T-cell (primary cell): ENCODE measurements around the gene ANXA2R. TPM values are rescaled to one million over a fixed set of nuclear protein-coding genes. Genes with fewer than 3 reads are reported as not detected.
A peak's percentile ranks its signal among the peaks of the same experiment; 100 is the strongest.

Experiments
- ATAC-seq, 4 experiments: fragments of 200-7000 bp in 3 of 4; fragments of 150-1000 bp in 1 of 4; cut with Tn5 transposase; replicated peaks in 1 of 4; 1 replicate in 3 of 4; 2 replicates in 1 of 4; pipeline ENCODE4 v1.10.0; 2021; ENCODE audit warnings: moderate library complexity in 3 of 4, mild to moderate bottlenecking in 2 of 4, moderate number of reproducible peaks in 1 of 4
- CTCF ChIA-PET, 2 donors: fragments of 300-600 bp; sonication (Branson Sonifier 250); formaldehyde crosslinking; loops; one replicate each; lab custom pipeline; 2022; ENCODE audit warnings: antibody characterized with exemption in 2 of 2; lab: Charles Lee
- POLR2A ChIA-PET, 2 donors: fragments of 300-600 bp; sonication (Branson Sonifier 250); formaldehyde crosslinking; loops; one replicate each; lab custom pipeline; 2022; ENCODE audit warnings: antibody characterized with exemption in 2 of 2; lab: Charles Lee
- DNase-seq, 35 experiments: peaks; one replicate each; pipeline versions ENCODE4 v3.0.0 to v3.0.0-alpha.2; 2013 to 2023
- H3K27ac ChIP-seq: one replicate; pipeline ENCODE4 v1.5.1; 2013; ENCODE audit warnings: low read length
- H3K27me3 ChIP-seq, 2 experiments: replicated peaks in 1 of 2; 1 replicate in 1 of 2; 2 replicates in 1 of 2; pipeline versions ENCODE4 v1.6.1 to v1.7.0; 2013; ENCODE audit warnings: low read length in 1 of 2, mixed read lengths in 1 of 2; ENCODE audit not compliant: control insufficient read depth in 2 of 2, insufficient read depth in 2 of 2; ENCODE audit errors: extremely low read depth in 1 of 2
- H3K36me3 ChIP-seq, 2 donors: 1 replicate in 1 of 2; 2 replicates in 1 of 2; pipeline versions ENCODE4 v1.6.1 to v1.7.0; 2013; ENCODE audit warnings: low read length in 1 of 2; ENCODE audit not compliant: control insufficient read depth in 2 of 2, insufficient read depth in 1 of 2; ENCODE audit errors: extremely low read depth in 1 of 2
- H3K4me1 ChIP-seq, 2 experiments: 1 replicate in 1 of 2; 2 replicates in 1 of 2; pipeline versions ENCODE4 v1.6.1 to v1.7.0; 2013; ENCODE audit warnings: low read length in 2 of 2, mixed read lengths in 1 of 2; ENCODE audit not compliant: insufficient read depth in 2 of 2, control insufficient read depth in 1 of 2; ENCODE audit errors: extremely low read depth in 1 of 2
- H3K4me3 ChIP-seq, 2 donors: 1 replicate in 1 of 2; 2 replicates in 1 of 2; pipeline versions ENCODE4 v1.5.1 to v1.7.0; 2013; ENCODE audit warnings: mild to moderate bottlenecking in 2 of 2, low read length in 1 of 2, moderate library complexity in 1 of 2; ENCODE audit not compliant: control insufficient read depth in 1 of 2; ENCODE audit errors: extremely low read depth in 1 of 2
- H3K9me3 ChIP-seq: 2 replicates; pipeline ENCODE4 v1.7.0; 2013
- H3K27ac Mint-ChIP-seq, 2 donors: one replicate each; pipeline ENCODE4 v1.8.0; 2020 to 2021; ENCODE audit warnings: mild to moderate bottlenecking in 2 of 2, mixed read lengths in 2 of 2
- H3K27me3 Mint-ChIP-seq, 2 donors: one replicate each; pipeline ENCODE4 v1.8.0; 2021 to 2022; ENCODE audit warnings: mixed read lengths in 2 of 2
- H3K36me3 Mint-ChIP-seq: one replicate; pipeline ENCODE4 v1.8.0; 2021; ENCODE audit warnings: mixed read lengths
- H3K4me1 Mint-ChIP-seq, 3 donors: one replicate each; pipeline ENCODE4 v1.8.0; 2020 to 2022; ENCODE audit warnings: mixed read lengths in 3 of 3, mild to moderate bottlenecking in 1 of 3
- H3K4me3 Mint-ChIP-seq, 3 donors: one replicate each; pipeline ENCODE4 v1.8.0; 2020 to 2022; ENCODE audit warnings: mild to moderate bottlenecking in 3 of 3, mixed read lengths in 3 of 3, moderate library complexity in 3 of 3
- H3K9me3 Mint-ChIP-seq, 3 donors: one replicate each; pipeline ENCODE4 v1.8.0; 2020 to 2022; ENCODE audit warnings: mixed read lengths in 3 of 3
- WGBS: methylation state at CpG from one replicate; pipeline ENCODE4 v1.1.5; 2013; ENCODE audit warnings: missing lambda C conversion rate; ENCODE audit not compliant: insufficient coverage; 5-methylcytosine and 5-hydroxymethylcytosine counted together
- total RNA-seq, 35 experiments: library from RNA in 6 of 35; stranded (reverse) in 6 of 35; fragments of 120-200 nt in 1 of 35; gene quantifications; one replicate each; pipeline versions ENCODE4 v1.2.1 to v1.2.4 and lab custom pipeline; 2013 to 2026

Gene ANXA2R
- total RNA-seq, 5 donors from 2014 or later (not counting 1 experiment from before 2014, with no cell fraction given) = 47.8 to 64.1 (median 53.1) TPM

- peaks cover 0 to 2% of the 10 kb centered on the region in 2 donors for H3K27me3 Mint-ChIP-seq
- no peaks in the 10 kb centered on the region for H3K9me3 ChIP-seq
- DNase-seq (no peak), ATAC-seq (no peak)
- H3K27me3 ChIP-seq = peaks cover 0 to 2% of the 10 kb centered on the region in 2 experiments
- no peaks in the 10 kb centered on the region for H3K36me3 ChIP-seq
- peaks cover 6 to 16% of the 10 kb centered on the region in 2 experiments for H3K4me1 ChIP-seq
- H3K36me3 Mint-ChIP-seq = no peaks in the 10 kb centered on the region
- 73% methylated on average over 32 of the region's 40 CpGs for WGBS
- ChIA-PET POLR2A (no interaction called here), CTCF (no interaction called here)
- H3K4me1 Mint-ChIP-seq = peaks cover 12 to 26% (median 21%) of the 10 kb centered on the region in 3 donors
- peak overlapping the region in 1 of 3 donors; percentile 10 for H3K4me3 Mint-ChIP-seq
- no peak overlapping the region for H3K27ac ChIP-seq
- H3K9me3 Mint-ChIP-seq = no peaks in the 10 kb centered on the region
- H3K4me3 ChIP-seq = no peak overlapping the region
- H3K27ac Mint-ChIP-seq = no peak overlapping the region
These were observed 39.8 kb downstream of the ANXA2R start for GRCh38 chr5:43000111-43000840.

GRCh38 chr5:42995360-42995751, 44.8 kb downstream of the ANXA2R start:
- H3K4me1 Mint-ChIP-seq = peaks cover 28 to 35% (median 30%) of the 10 kb centered on the region in 3 donors

GRCh38 chr5:42994555-42995359, 45.4 kb downstream of the ANXA2R start:
- under 1% methylated on average over 48 of the region's 52 CpGs for WGBS
- no peaks in the 10 kb centered on the region for H3K27me3 Mint-ChIP-seq
- ATAC-seq (peak; percentile 62 to 72 (median 66)), DNase-seq (peak; percentile 73 to 91 (median 82))
- Histone ChIP-seq H3K4me1 (peaks cover 21 to 31% of the 10 kb centered on the region in 2 experiments), H3K4me3 (peak overlapping the region; percentile 83 to 95), H3K36me3 (no peaks in the 10 kb centered on the region), H3K27ac (peak overlapping the region; percentile 89), H3K9me3 (no peaks in the 10 kb centered on the region), H3K27me3 (no peaks in the 10 kb centered on the region)
- H3K9me3 Mint-ChIP-seq = no peaks in the 10 kb centered on the region
- ChIA-PET POLR2A (interaction anchor here (0.5 to 5.1 kb wide), 19 partner anchors 13 to 490 kb away, joined by 3 to 122 read pairs (median 8); partner anchors contain the start of genes HMGCS1 (in 1 of the 2) and ZNF131 (in 1 of the 2)), CTCF (interaction anchor here (0.6 to 10.3 kb wide), 18 partner anchors 12 to 489 kb away, joined by 3 to 146 read pairs (median 6); partner anchors contain the start of gene TMEM267 (in 1 of the 2))
- peak overlapping the region; percentile 100 for H3K27ac Mint-ChIP-seq
- no peaks in the 10 kb centered on the region for H3K36me3 Mint-ChIP-seq
- H3K4me3 Mint-ChIP-seq = peak overlapping the region; percentile 99 to 100 (median 100)
- H3K4me1 Mint-ChIP-seq = peaks cover 28 to 36% (median 33%) of the 10 kb centered on the region in 3 donors

More at GRCh38 chr5:42995360-42995751, 44.8 kb downstream of the ANXA2R start:
- Histone ChIP-seq H3K4me3 (peak overlapping the region; percentile 83 to 95), H3K36me3 (no peaks in the 10 kb centered on the region), H3K9me3 (no peaks in the 10 kb centered on the region), H3K27ac (peak overlapping the region; percentile 89), H3K4me1 (peaks cover 17 to 29% of the 10 kb centered on the region in 2 experiments), H3K27me3 (peaks cover 0 to 2% of the 10 kb centered on the region in 2 experiments)
- H3K27ac Mint-ChIP-seq = peak overlapping the region; percentile 100
- no peaks in the 10 kb centered on the region for H3K27me3 Mint-ChIP-seq
- ATAC-seq (no peak), DNase-seq (peak in 3 of 35 experiments; percentile 26 to 49 (median 34))
- H3K4me3 Mint-ChIP-seq = peak overlapping the region; percentile 99 to 100 (median 100)
- 0% methylated on average over 6 of the region's 10 CpGs for whole genome bisulfite sequencing
- H3K36me3 Mint-ChIP-seq = no peaks in the 10 kb centered on the region
- ChIA-PET POLR2A (interaction anchor here (0.5 to 4.4 kb wide), 7 partner anchors 13 to 70 kb away, joined by 3 to 81 read pairs (median 4); no protein-coding TSS in a partner anchor), CTCF (interaction anchor here (0.7 to 10.3 kb wide), 11 partner anchors 13 to 320 kb away, joined by 3 to 146 read pairs (median 14); no protein-coding TSS in a partner anchor)
- no peaks in the 10 kb centered on the region for H3K9me3 Mint-ChIP-seq

- H3K36me3 Mint-ChIP-seq = no peaks in the 10 kb centered on the region
These were observed 45.9 kb downstream of the ANXA2R start for GRCh38 chr5:42994246-42994554.

GRCh38 chr5:42993516-42994245, 46.4 kb downstream of the ANXA2R start:
- peak overlapping the region; percentile 83 to 95 for H3K4me3 ChIP-seq
- WGBS = 1% methylated on average over 19 of the region's 34 CpGs
- H3K27me3 Mint-ChIP-seq = no peaks in the 10 kb centered on the region
- ChIA-PET POLR2A (interaction anchor here (0.6 to 5.1 kb wide), 18 partner anchors 15 to 491 kb away, joined by 3 to 122 read pairs (median 10); partner anchors contain the start of genes HMGCS1 (in 1 of the 2) and ZNF131 (in 1 of the 2)), CTCF (interaction anchor here (0.6 to 10.3 kb wide), 20 partner anchors 13 to 490 kb away, joined by 3 to 146 read pairs (median 6); partner anchors contain the start of genes HMGCS1 (in 1 of the 2), TMEM267 (in 1 of the 2) and ZNF131 (in 1 of the 2))
- H3K4me1 Mint-ChIP-seq = peaks cover 37 to 45% (median 43%) of the 10 kb centered on the region in 3 donors
- no peaks in the 10 kb centered on the region for H3K27me3 ChIP-seq
- peak overlapping the region; percentile 99 to 100 (median 100) for H3K4me3 Mint-ChIP-seq
- H3K36me3 ChIP-seq = no peaks in the 10 kb centered on the region
- H3K4me1 ChIP-seq = peaks cover 30 to 32% of the 10 kb centered on the region in 2 experiments
- H3K27ac ChIP-seq = peak overlapping the region; percentile 89
- H3K27ac Mint-ChIP-seq = peak overlapping the region; percentile 100
- no peaks in the 10 kb centered on the region for H3K9me3 Mint-ChIP-seq
- DNase-seq = peak; percentile 55 to 87 (median 67)
- peak; percentile 9 to 24 (median 10) for ATAC-seq
- H3K36me3 Mint-ChIP-seq = no peaks in the 10 kb centered on the region
- no peaks in the 10 kb centered on the region for H3K9me3 ChIP-seq

More at GRCh38 chr5:42994246-42994554, 45.9 kb downstream of the ANXA2R start:
- 0% methylated on average over 5 of the region's 6 CpGs for WGBS
- Histone ChIP-seq H3K9me3 (no peaks in the 10 kb centered on the region), H3K36me3 (no peaks in the 10 kb centered on the region), H3K27ac (peak overlapping the region; percentile 89), H3K27me3 (no peaks in the 10 kb centered on the region), H3K4me1 (peaks cover 25 to 32% of the 10 kb centered on the region in 2 experiments), H3K4me3 (peak overlapping the region; percentile 83 to 95)
- Mint-ChIP-seq H3K4me3 (peak overlapping the region; percentile 99 to 100 (median 100)), H3K4me1 (peaks cover 31 to 40% (median 38%) of the 10 kb centered on the region in 3 donors), H3K27ac (peak overlapping the region; percentile 100), H3K27me3 (no peaks in the 10 kb centered on the region), H3K9me3 (no peaks in the 10 kb centered on the region)
- DNase-seq (no peak), ATAC-seq (no peak)
- CTCF ChIA-PET = interaction anchor here (0.6 to 10.3 kb wide), 18 partner anchors 13 to 490 kb away, joined by 3 to 146 read pairs (median 8); partner anchors contain the start of genes HMGCS1 (in 1 of the 2), TMEM267 (in 1 of the 2) and ZNF131 (in 1 of the 2)
- POLR2A ChIA-PET = interaction anchor here (0.7 to 5.1 kb wide), 18 partner anchors 14 to 490 kb away, joined by 3 to 122 read pairs (median 10); partner anchors contain the start of genes HMGCS1 (in 1 of the 2) and ZNF131 (in 1 of the 2)
